OCI-LY7 (cell line): Measurements from ENCODE around the gene CES4A. TPM values are rescaled to one million over a fixed set of nuclear protein-coding genes. Genes with fewer than 3 reads are reported as not detected.
"Not testable (repeated sequence)": the region's sequence is repeated elsewhere in the genome, so short reads cannot be mapped to it uniquely, and the experiment has no call there.

Experiments
- BruUV-seq: library from RNA; stranded (reverse); fragments of 400-500 nt; replicated peaks from 2 replicates; lab custom pipeline; 2021; lab: Mats Ljungman, UMichigan
- CTCF ChIA-PET: fragments of 300-600 bp; sonication (Branson Sonifier 250); formaldehyde crosslinking; loops from one replicate; lab custom pipeline; 2022; ENCODE audit warnings: antibody characterized with exemption; ENCODE audit not compliant: unreplicated experiment; lab: Charles Lee
- POLR2A ChIA-PET: fragments of 300-600 bp; sonication (Branson Sonifier 250); formaldehyde crosslinking; loops from one replicate; lab custom pipeline; 2022; ENCODE audit warnings: antibody characterized with exemption; lab: Charles Lee
- DNase-seq: peaks from one replicate; pipeline ENCODE4 v3.0.0-alpha.2; 2015; ENCODE audit warnings: low spot score
- H2AFZ ChIP-seq: fragments of 200-600 bp; sonication (generic), shearing (Covaris generic); 2 replicates; pipeline ENCODE4 v1.6.1; 2014; ENCODE audit warnings: mild to moderate bottlenecking, antibody characterized with exemption, low read length, moderate library complexity
- H3K27ac ChIP-seq: fragments of 200-600 bp; sonication (generic); 2 replicates; pipeline ENCODE4 v1.5.1; 2014; ENCODE audit warnings: mixed run types, low read depth, mild to moderate bottlenecking, moderate library complexity, low read length, inconsistent platforms; ENCODE audit not compliant: poor library complexity, severe bottlenecking
- H3K36me3 ChIP-seq: fragments of 200-600 bp; sonication (generic); 2 replicates; pipeline ENCODE4 v1.6.1; 2014; ENCODE audit warnings: mild to moderate bottlenecking, antibody characterized with exemption, low read length, moderate library complexity, mixed read lengths; ENCODE audit not compliant: insufficient read depth
- H3K4me1 ChIP-seq: fragments of 200-600 bp; sonication (generic); 2 replicates; pipeline ENCODE4 v1.5.1; 2014; ENCODE audit warnings: mild to moderate bottlenecking, low read length; ENCODE audit not compliant: insufficient read depth, poor library complexity, severe bottlenecking
- H3K4me2 ChIP-seq: fragments of 200-600 bp; sonication (generic); 2 replicates; pipeline ENCODE4 v1.6.1; 2014; ENCODE audit warnings: mild to moderate bottlenecking, low read length
- H3K4me3 ChIP-seq: fragments of 200-600 bp; sonication (generic); 2 replicates; pipeline ENCODE4 v1.5.1; 2014; ENCODE audit warnings: mild to moderate bottlenecking, low read depth, low read length; ENCODE audit not compliant: poor library complexity, severe bottlenecking
- H3K79me2 ChIP-seq: fragments of 200-600 bp; sonication (generic); 2 replicates; pipeline ENCODE4 v1.6.1; 2016; ENCODE audit warnings: low read depth, mild to moderate bottlenecking, low read length, moderate library complexity, mixed read lengths; ENCODE audit not compliant: insufficient read depth
- H3K9me2 ChIP-seq: fragments of 200-600 bp; sonication (generic); 2 replicates; pipeline ENCODE4 v1.6.1; 2016; ENCODE audit warnings: mild to moderate bottlenecking, low read length, mixed read lengths; ENCODE audit not compliant: insufficient read depth
- H3K9me3 ChIP-seq: fragments of 200-600 bp; sonication (generic); 2 replicates; pipeline ENCODE4 v1.6.1; 2014; ENCODE audit warnings: mild to moderate bottlenecking, mixed run types, low read length, mixed read lengths
- H4K20me1 ChIP-seq: fragments of 200-600 bp; sonication (generic); 2 replicates; pipeline ENCODE4 v1.6.1; 2014; ENCODE audit warnings: mild to moderate bottlenecking, antibody characterized with exemption, low read length, moderate library complexity, mixed read lengths; ENCODE audit not compliant: insufficient read depth
- EZH2phosphoT487 ChIP-seq: fragments of 200-600 bp; sonication (generic); IDR thresholded peaks from 2 replicates; pipeline ENCODE4 v1.6.1; 2018; ENCODE audit warnings: low read depth, borderline replicate concordance, mild to moderate bottlenecking, mixed run types, antibody characterized with exemption, low read length, moderate library complexity, mixed read lengths
- intact Hi-C: fragments of 100-400 bp; cut with micrococcal nuclease; formaldehyde crosslinking; loops from one replicate; pipeline ENCODE4 v1.10.0; 2022; ENCODE audit not compliant: unreplicated experiment
- total RNA-seq, 2 experiments: library from RNA; depleted of rRNA in 1 of 2; stranded (reverse); fragments of >200 nt in 1 of 2; shearing (Covaris generic) in 1 of 2; gene quantifications; 2 replicates each; pipeline ENCODE4 v1.2.3, GENCODE V29; 2014 to 2022
- TF ChIP-seq, protein P1 (sequence below): fragments of 200-600 bp; sonication (generic); conservative IDR thresholded peaks from 2 replicates; pipeline ENCODE4 v1.5.1; 2014; ENCODE audit warnings: mild to moderate bottlenecking, antibody characterized with exemption, low read length, moderate library complexity, mixed read lengths

Gene CES4A
- total RNA-seq, 2 experiments from 2014 or later, result 0.38 to 0.47 TPM

GRCh38 chr16:66954097-66954659 is 34.2 kb upstream of the CES4A start:
- Histone ChIP-seq H3K4me3 (no peak overlapping the region), H3K4me2 (no peak overlapping the region), H3K9me2 (no peaks in the 10 kb centered on the region), H3K36me3 (no peaks in the 10 kb centered on the region), H3K4me1 (no peaks in the 10 kb centered on the region), H3K79me2 (no peaks in the 10 kb centered on the region), H4K20me1 (no peaks in the 10 kb centered on the region), H3K27ac (no peak overlapping the region), H2AFZ (no peak overlapping the region), H3K9me3 (no peaks in the 10 kb centered on the region)
- peak; percentile 72 for DNase-seq
- TF ChIP-seq, protein P1, sequence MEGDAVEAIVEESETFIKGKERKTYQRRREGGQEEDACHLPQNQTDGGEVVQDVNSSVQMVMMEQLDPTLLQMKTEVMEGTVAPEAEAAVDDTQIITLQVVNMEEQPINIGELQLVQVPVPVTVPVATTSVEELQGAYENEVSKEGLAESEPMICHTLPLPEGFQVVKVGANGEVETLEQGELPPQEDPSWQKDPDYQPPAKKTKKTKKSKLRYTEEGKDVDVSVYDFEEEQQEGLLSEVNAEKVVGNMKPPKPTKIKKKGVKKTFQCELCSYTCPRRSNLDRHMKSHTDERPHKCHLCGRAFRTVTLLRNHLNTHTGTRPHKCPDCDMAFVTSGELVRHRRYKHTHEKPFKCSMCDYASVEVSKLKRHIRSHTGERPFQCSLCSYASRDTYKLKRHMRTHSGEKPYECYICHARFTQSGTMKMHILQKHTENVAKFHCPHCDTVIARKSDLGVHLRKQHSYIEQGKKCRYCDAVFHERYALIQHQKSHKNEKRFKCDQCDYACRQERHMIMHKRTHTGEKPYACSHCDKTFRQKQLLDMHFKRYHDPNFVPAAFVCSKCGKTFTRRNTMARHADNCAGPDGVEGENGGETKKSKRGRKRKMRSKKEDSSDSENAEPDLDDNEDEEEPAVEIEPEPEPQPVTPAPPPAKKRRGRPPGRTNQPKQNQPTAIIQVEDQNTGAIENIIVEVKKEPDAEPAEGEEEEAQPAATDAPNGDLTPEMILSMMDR, result peak; percentile 95
- TF ChIP-seq EZH2phosphoT487, result no peak
- no TSS peak for BruUV-seq
- POLR2A ChIA-PET, result no interaction called here
- intact Hi-C loops, result loop anchor here (1.0 to 5.0 kb wide), 3 partner anchors 57 to 229 kb away; partner anchors contain the start of gene MATCAP1
- CTCF ChIA-PET, result no interaction called here

DNA sequence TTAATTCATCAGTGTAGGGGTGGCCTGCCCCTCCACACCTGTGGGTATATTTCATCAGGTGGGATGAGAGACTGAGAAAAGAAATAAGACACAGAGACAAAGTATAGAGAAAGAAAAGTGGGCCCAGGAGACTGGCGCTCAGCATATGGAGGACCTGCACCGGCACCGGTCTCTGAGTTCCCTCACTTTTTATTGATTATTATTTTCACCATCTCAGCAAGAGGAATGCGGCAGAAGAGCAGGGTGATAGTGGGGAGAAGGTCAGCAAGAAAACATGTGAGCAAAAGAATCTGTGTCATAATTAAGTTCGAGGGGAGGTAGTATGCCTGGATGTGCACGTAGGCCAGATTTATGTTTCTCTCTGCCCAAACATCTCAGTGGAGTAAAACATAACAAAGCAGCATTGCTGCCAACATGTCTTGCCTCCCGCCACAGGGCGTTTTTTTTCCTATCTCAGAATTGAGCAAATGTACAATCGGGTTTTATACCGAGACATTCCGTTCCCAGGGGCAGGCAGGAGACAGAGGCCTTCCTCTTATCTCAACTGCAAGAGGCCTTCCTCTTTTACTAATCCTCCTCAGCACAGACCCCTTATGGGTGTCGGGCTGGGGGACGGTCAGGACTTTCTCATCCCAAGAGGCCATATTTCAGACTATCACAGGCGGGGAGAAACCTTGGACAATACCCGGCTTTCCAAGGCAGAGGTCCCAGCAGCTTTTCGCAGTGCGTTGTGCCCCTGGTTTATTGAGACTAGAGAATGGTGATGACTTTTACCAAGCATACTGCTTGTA is 32.8 kb upstream of the CES4A start:
- H3K36me3 ChIP-seq, H3K27ac ChIP-seq, H3K4me3 ChIP-seq, H3K4me1 ChIP-seq, H3K79me2 ChIP-seq, CTCF ChIA-PET, H2AFZ ChIP-seq, H4K20me1 ChIP-seq, POLR2A ChIA-PET, DNase-seq, H3K9me2 ChIP-seq, BruUV-seq, H3K4me2 ChIP-seq, H3K9me3 ChIP-seq: not testable (repeated sequence)
- intact Hi-C loops, result loop anchor here (2.0 kb wide), 1 partner anchor 199 kb away; no protein-coding TSS in a partner anchor

- H3K36me3 ChIP-seq, H3K4me2 ChIP-seq, H3K27ac ChIP-seq, H3K9me3 ChIP-seq, H3K9me2 ChIP-seq, DNase-seq, H3K4me1 ChIP-seq, H3K79me2 ChIP-seq, CTCF ChIA-PET, H2AFZ ChIP-seq, H3K4me3 ChIP-seq, intact Hi-C loops, POLR2A ChIA-PET, BruUV-seq, H4K20me1 ChIP-seq: not testable (repeated sequence)
Observed at GRCh38 chr16:66956154-66956457, 32.3 kb upstream of the CES4A start.
